Activated naive CD4-positive, alpha-beta T cell treated with anti-CD3 and anti-CD28 coated beads, Interleukin-2, amount 50 U/mL, for 72 hours (primary cell): ENCODE results near the gene C22orf23. TPM values are rescaled to one million over a fixed set of nuclear protein-coding genes. Genes with fewer than 3 reads are reported as not detected.

Experiments used
- ATAC-seq, 2 donors: fragments of 150-1000 bp; cut with Tn5 transposase; 2 replicates each; pipeline ENCODE4 v1.10.0; 2021; ENCODE audit warnings: mild to moderate bottlenecking in 2 of 2, moderate library complexity in 2 of 2
- DNase-seq, 2 donors: peaks; one replicate each; pipeline ENCODE4 v3.0.0; 2021 to 2022; ENCODE audit warnings: low spot score in 2 of 2
- H3K27ac Mint-ChIP-seq, 2 donors: one replicate each; pipeline ENCODE4 v1.8.0; 2022; ENCODE audit warnings: mild to moderate bottlenecking in 2 of 2, mixed read lengths in 2 of 2
- H3K36me3 Mint-ChIP-seq, 2 donors: one replicate each; pipeline ENCODE4 v1.8.0; 2022; ENCODE audit warnings: mixed read lengths in 2 of 2
- H3K9me3 Mint-ChIP-seq, 2 donors: one replicate each; pipeline ENCODE4 v1.8.0; 2022; ENCODE audit warnings: mixed read lengths in 2 of 2
- total RNA-seq, 2 donors: library from RNA; stranded (reverse); gene quantifications; one replicate each; pipeline ENCODE4 v1.2.3, GENCODE V29; 2022

Gene C22orf23
- total RNA-seq, 2 donors from 2014 or later, result not detected

- Mint-ChIP-seq H3K36me3 (no peaks in the 10 kb centered on the region), H3K27ac (peak overlapping the region in 1 of 2 donors; percentile 27), H3K9me3 (no peaks in the 10 kb centered on the region)
- no peak for ATAC-seq
- DNase-seq, result no peak
These were observed 28.9 kb downstream of the C22orf23 start for GRCh38 chr22:37924386-37925065.

- peak overlapping the region; percentile 27 to 44 for H3K27ac Mint-ChIP-seq
- H3K9me3 Mint-ChIP-seq, result no peaks in the 10 kb centered on the region
- no peak for ATAC-seq
- DNase-seq, result no peak
- no peaks in the 10 kb centered on the region for H3K36me3 Mint-ChIP-seq
These were observed 29.5 kb downstream of the C22orf23 start for GRCh38 chr22:37923927-37924326.

- ATAC-seq, result no peak
- no peaks in the 10 kb centered on the region for H3K36me3 Mint-ChIP-seq
- H3K9me3 Mint-ChIP-seq, result no peaks in the 10 kb centered on the region
- no peak for DNase-seq
- H3K27ac Mint-ChIP-seq, result no peak overlapping the region
These were observed 31.2 kb downstream of the C22orf23 start for GRCh38 chr22:37922191-37922590.

- ATAC-seq (no peak), DNase-seq (no peak)
- Mint-ChIP-seq H3K36me3 (no peaks in the 10 kb centered on the region), H3K9me3 (no peaks in the 10 kb centered on the region), H3K27ac (peak overlapping the region; percentile 90 to 95)
These were observed 33.3 kb downstream of the C22orf23 start for GRCh38 chr22:37920126-37920525.

- H3K27ac Mint-ChIP-seq, result peak overlapping the region; percentile 80 to 90
- DNase-seq (no peak), ATAC-seq (no peak)
- no peaks in the 10 kb centered on the region for H3K9me3 Mint-ChIP-seq
- no peaks in the 10 kb centered on the region for H3K36me3 Mint-ChIP-seq
These were observed 34.7 kb downstream of the C22orf23 start for GRCh38 chr22:37918580-37919270.

- no peak for DNase-seq
- no peaks in the 10 kb centered on the region for H3K36me3 Mint-ChIP-seq
- H3K27ac Mint-ChIP-seq, result peak overlapping the region; percentile 75 to 80
- ATAC-seq, result peak in 1 of 2 donors; percentile 36
- no peaks in the 10 kb centered on the region for H3K9me3 Mint-ChIP-seq
These were observed 35.4 kb downstream of the C22orf23 start for GRCh38 chr22:37917874-37918548.

- Mint-ChIP-seq H3K27ac (no peak overlapping the region), H3K9me3 (no peaks in the 10 kb centered on the region), H3K36me3 (no peaks in the 10 kb centered on the region)
- ATAC-seq (no peak), DNase-seq (no peak)
These were observed 37.1 kb downstream of the C22orf23 start for GRCh38 chr22:37916311-37916710.

- no peak for ATAC-seq
- DNase-seq, result no peak
- H3K9me3 Mint-ChIP-seq, result no peaks in the 10 kb centered on the region
- H3K36me3 Mint-ChIP-seq, result no peaks in the 10 kb centered on the region
- peak overlapping the region; percentile 26 to 36 for H3K27ac Mint-ChIP-seq
These were observed 40.1 kb downstream of the C22orf23 start for GRCh38 chr22:37913233-37913721.

GRCh38 chr22:37912171-37912570 is 41.2 kb downstream of the C22orf23 start:
- ATAC-seq, result peak in 1 of 2 donors; percentile 89

GRCh38 chr22:37911697-37912096 is 41.7 kb downstream of the C22orf23 start:
- peak in 1 of 2 donors; percentile 7 for ATAC-seq
- peak overlapping the region in 1 of 2 donors; percentile 65 for H3K27ac Mint-ChIP-seq

More at GRCh38 chr22:37912171-37912570, 41.2 kb downstream of the C22orf23 start:
- H3K27ac Mint-ChIP-seq, result peak overlapping the region; percentile 36 to 65
- no peaks in the 10 kb centered on the region for H3K36me3 Mint-ChIP-seq
- no peak for DNase-seq
- no peaks in the 10 kb centered on the region for H3K9me3 Mint-ChIP-seq

GRCh38 chr22:37910890-37911672 is 42.3 kb downstream of the C22orf23 start:
- DNase-seq (no peak), ATAC-seq (no peak)
- Mint-ChIP-seq H3K9me3 (no peaks in the 10 kb centered on the region), H3K36me3 (no peaks in the 10 kb centered on the region), H3K27ac (peak overlapping the region in 1 of 2 donors; percentile 65)

More at GRCh38 chr22:37911697-37912096, 41.7 kb downstream of the C22orf23 start:
- Mint-ChIP-seq H3K36me3 (no peaks in the 10 kb centered on the region), H3K9me3 (no peaks in the 10 kb centered on the region)
- DNase-seq, result no peak

- H3K36me3 Mint-ChIP-seq, result no peaks in the 10 kb centered on the region
- H3K27ac Mint-ChIP-seq, result no peak overlapping the region
- H3K9me3 Mint-ChIP-seq, result no peaks in the 10 kb centered on the region
- ATAC-seq (no peak), DNase-seq (no peak)
These were observed 43.6 kb downstream of the C22orf23 start for GRCh38 chr22:37909766-37910165.

GRCh38 chr22:37907036-37907954 is 46.1 kb downstream of the C22orf23 start:
- H3K9me3 Mint-ChIP-seq, result no peaks in the 10 kb centered on the region

GRCh38 chr22:37906364-37907008 is 46.9 kb downstream of the C22orf23 start:
- peak in 1 of 2 donors; percentile 62 for DNase-seq
- H3K36me3 Mint-ChIP-seq, result no peaks in the 10 kb centered on the region
- H3K27ac Mint-ChIP-seq, result peak overlapping the region; percentile 29 to 46
- no peaks in the 10 kb centered on the region for H3K9me3 Mint-ChIP-seq
- peak; percentile 15 to 32 for ATAC-seq

More at GRCh38 chr22:37907036-37907954, 46.1 kb downstream of the C22orf23 start:
- peak overlapping the region; percentile 41 to 46 for H3K27ac Mint-ChIP-seq
- no peaks in the 10 kb centered on the region for H3K36me3 Mint-ChIP-seq
- no peak for ATAC-seq
- no peak for DNase-seq
